H1 (cell line): ENCODE results near the gene FKBP5. TPM values are rescaled to one million over a fixed set of nuclear protein-coding genes. Genes with fewer than 3 reads are reported as not detected.

Source experiments
- CTCF ChIA-PET: fragments of 300-600 bp; sonication (Branson Sonifier 250); formaldehyde crosslinking; loops from one replicate; lab custom pipeline; 2021; ENCODE audit not compliant: partially characterized antibody; lab: Charles Lee
- POLR2A ChIA-PET: fragments of 300-600 bp; sonication (Branson Sonifier 250); formaldehyde crosslinking; loops from one replicate; lab custom pipeline; 2021; ENCODE audit warnings: inconsistent platforms; ENCODE audit not compliant: partially characterized antibody; lab: Charles Lee
- DNase-seq, 2 experiments: peaks; one replicate each; pipeline versions ENCODE4 v3.0.0 to v3.0.0-alpha.2; 2010 to 2022; ENCODE audit warnings: low spot score in 2 of 2, low read depth in 1 of 2, mixed read lengths in 1 of 2
- FAIRE-seq: peaks from 2 replicates; lab custom pipeline; 2011; peaks lifted over from hg19 to GRCh38; lab: Jason Lieb, UNC
- H2AFZ ChIP-seq: 2 replicates; pipeline ENCODE4 v1.8.1; 2012; ENCODE audit warnings: low read length, inconsistent platforms
- H2AK5ac ChIP-seq: 2 replicates; pipeline ENCODE4 v1.6.1; 2013; ENCODE audit warnings: low read depth, low read length
- H2BK120ac ChIP-seq: replicated peaks from 2 replicates; pipeline ENCODE3; 2013; ENCODE audit warnings: low read depth, low read length, inconsistent platforms
- H2BK12ac ChIP-seq: 2 replicates; pipeline ENCODE4 v1.6.1; 2013; ENCODE audit warnings: low read depth, low read length
- H2BK15ac ChIP-seq: 2 replicates; pipeline ENCODE4 v1.6.1; 2013; ENCODE audit warnings: low read length
- H2BK20ac ChIP-seq: 2 replicates; pipeline ENCODE4 v1.6.1; 2013; ENCODE audit warnings: low read length
- H2BK5ac ChIP-seq: 2 replicates; pipeline ENCODE4 v1.6.1; 2013; ENCODE audit warnings: low read depth, low read length
- H3K14ac ChIP-seq: 2 replicates; pipeline ENCODE4 v1.6.1; 2013; ENCODE audit warnings: inconsistent platforms; ENCODE audit not compliant: insufficient read length
- H3K18ac ChIP-seq: 2 replicates; pipeline ENCODE4 v1.6.1; 2013; ENCODE audit warnings: low read length; ENCODE audit errors: extremely low read depth
- H3K23ac ChIP-seq: 2 replicates; pipeline ENCODE4 v1.6.1; 2013; ENCODE audit warnings: inconsistent platforms; ENCODE audit not compliant: insufficient read length
- H3K23me2 ChIP-seq: 2 replicates; pipeline ENCODE4 v1.6.1; 2013; ENCODE audit warnings: low read depth, low read length
- H3K27ac ChIP-seq: 2 replicates; pipeline ENCODE4 v1.6.1; 2011; ENCODE audit warnings: low read depth, low read length, inconsistent platforms
- H3K27me3 ChIP-seq, 4 experiments: replicated peaks in 1 of 4; 1 replicate in 1 of 4; 2 replicates in 3 of 4; pipeline versions ENCODE4 v1.6.1 to v1.8.1; 2011 to 2013; ENCODE audit warnings: low read length in 3 of 4, mild to moderate bottlenecking in 3 of 4, inconsistent platforms in 2 of 4, mixed read lengths in 2 of 4, moderate library complexity in 1 of 4; ENCODE audit not compliant: control insufficient read depth in 3 of 4, insufficient read depth in 3 of 4; ENCODE audit errors: extremely low read depth in 1 of 4
- H3K36me3 ChIP-seq, 4 experiments: 2 replicates each; pipeline versions ENCODE4 v1.6.1 to v1.8.1; 2011 to 2013; ENCODE audit warnings: mild to moderate bottlenecking in 4 of 4, low read length in 3 of 4, moderate library complexity in 2 of 4, control low read depth in 1 of 4, inconsistent platforms in 1 of 4; ENCODE audit not compliant: insufficient read depth in 4 of 4, control insufficient read depth in 2 of 4
- H3K4ac ChIP-seq: replicated peaks from 2 replicates; pipeline ENCODE3; 2013; ENCODE audit warnings: low read length, low read depth, mixed read lengths, inconsistent platforms; ENCODE audit not compliant: insufficient read length
- H3K4me1 ChIP-seq, 4 experiments: replicated peaks in 1 of 4; 1 replicate in 1 of 4; 2 replicates in 3 of 4; pipeline versions ENCODE4 v1.6.1 to v1.8.1; 2011 to 2013; ENCODE audit warnings: low read length in 3 of 4, inconsistent platforms in 2 of 4, mixed read lengths in 1 of 4; ENCODE audit not compliant: insufficient read depth in 4 of 4, control insufficient read depth in 3 of 4
- H3K4me2 ChIP-seq, 2 experiments: 2 replicates each; pipeline versions ENCODE4 v1.6.1 to v1.8.1; 2011 to 2013; ENCODE audit warnings: low read depth in 2 of 2, low read length in 2 of 2, control low read depth in 1 of 2, inconsistent platforms in 1 of 2, mild to moderate bottlenecking in 1 of 2; ENCODE audit not compliant: insufficient read depth in 1 of 2
- H3K4me3 ChIP-seq, 4 experiments: fragments of 200-600, 300-600 bp in 1 of 4; sonication (generic), shearing (Covaris generic), sonication (Bioruptor Twin) in 1 of 4; 2 replicates each; pipeline versions ENCODE4 v1.5.1 to v1.8.1; 2011 to 2016; ENCODE audit warnings: low read length in 4 of 4, low read depth in 3 of 4, control low read depth in 2 of 4, inconsistent platforms in 2 of 4, mild to moderate bottlenecking in 2 of 4, mixed read lengths in 1 of 4, moderate library complexity in 1 of 4; ENCODE audit not compliant: insufficient read depth in 2 of 4; ENCODE audit errors: extremely low read depth in 1 of 4
- H3K56ac ChIP-seq: replicated peaks from 2 replicates; pipeline ENCODE3; 2013; ENCODE audit warnings: low read depth, mild to moderate bottlenecking, mixed read lengths, low read length, inconsistent platforms; ENCODE audit not compliant: insufficient read length
- H3K79me1 ChIP-seq: 2 replicates; pipeline ENCODE4 v1.6.1; 2013; ENCODE audit warnings: low read depth, low read length, control low read depth
- H3K79me2 ChIP-seq, 2 experiments: 2 replicates each; pipeline versions ENCODE4 v1.6.1 to v1.8.1; 2012 to 2013; ENCODE audit warnings: low read length in 2 of 2, mild to moderate bottlenecking in 2 of 2, inconsistent platforms in 1 of 2; ENCODE audit not compliant: insufficient read depth in 2 of 2, control insufficient read depth in 1 of 2
- H3K9ac ChIP-seq, 4 experiments: replicated peaks in 1 of 4; 1 replicate in 1 of 4; 2 replicates in 3 of 4; pipeline versions ENCODE4 v1.6.1 to v1.8.1; 2011 to 2013; ENCODE audit warnings: low read depth in 3 of 4, low read length in 3 of 4, control low read depth in 2 of 4, mild to moderate bottlenecking in 2 of 4, moderate library complexity in 2 of 4, inconsistent platforms in 1 of 4; ENCODE audit errors: extremely low read depth in 1 of 4
- H3K9me3 ChIP-seq, 2 experiments: 2 replicates each; pipeline versions ENCODE4 v1.6.1 to v1.8.1; 2012 to 2013; ENCODE audit warnings: mild to moderate bottlenecking in 2 of 2, moderate library complexity in 2 of 2, control low read depth in 1 of 2, inconsistent platforms in 1 of 2, low read depth in 1 of 2, low read length in 1 of 2, mixed read lengths in 1 of 2; ENCODE audit not compliant: insufficient read depth in 2 of 2
- H4K20me1 ChIP-seq, 2 experiments: replicated peaks in 1 of 2; 2 replicates each; pipeline versions ENCODE3 to v1.8.1; 2011 to 2013; ENCODE audit warnings: inconsistent platforms in 2 of 2, low read length in 2 of 2, mild to moderate bottlenecking in 1 of 2; ENCODE audit not compliant: insufficient read depth in 2 of 2, control insufficient read depth in 1 of 2
- H4K5ac ChIP-seq: 2 replicates; pipeline ENCODE4 v1.6.1; 2013; ENCODE audit warnings: low read length, low read depth, mixed read lengths, inconsistent platforms; ENCODE audit not compliant: insufficient read length
- H4K8ac ChIP-seq: 2 replicates; pipeline ENCODE4 v1.8.0; 2013; ENCODE audit warnings: mild to moderate bottlenecking, moderate library complexity, low read length, inconsistent platforms; ENCODE audit not compliant: insufficient read depth; ENCODE audit errors: extremely low read depth
- H4K91ac ChIP-seq: replicated peaks from 2 replicates; pipeline ENCODE3; 2013; ENCODE audit warnings: low read length, mixed read lengths, inconsistent platforms; ENCODE audit not compliant: insufficient read length
- ATF3 ChIP-seq: IDR thresholded peaks from 2 replicates; pipeline ENCODE4 v1.6.1; 2011; ENCODE audit warnings: low read depth, mild to moderate bottlenecking, low read length; ENCODE audit not compliant: insufficient read depth
- GTF2F1 ChIP-seq: IDR thresholded peaks from 2 replicates; pipeline ENCODE4 v1.6.1; 2012; ENCODE audit warnings: low read depth, low read length, improper control_type of control experiment, borderline replicate concordance
- RBBP5 ChIP-seq: IDR thresholded peaks from 2 replicates; pipeline ENCODE4 v1.7.1; 2012; ENCODE audit warnings: low read depth, mild to moderate bottlenecking, inconsistent platforms, low read length, moderate library complexity, borderline replicate concordance
- SIX5 ChIP-seq: IDR thresholded peaks from 2 replicates; pipeline ENCODE4 v1.6.1; 2011; ENCODE audit warnings: mild to moderate bottlenecking, low read depth, low read length
- SP2 ChIP-seq: IDR thresholded peaks from 2 replicates; pipeline ENCODE4 v1.6.1; 2012; ENCODE audit warnings: mild to moderate bottlenecking, low read length, inconsistent platforms
- TAF7 ChIP-seq: optimal IDR thresholded peaks from 2 replicates; pipeline ENCODE3; 2011; ENCODE audit warnings: low read depth, mild to moderate bottlenecking, inconsistent platforms, low read length, moderate library complexity, borderline replicate concordance
- WGBS, 2 experiments: shearing (Covaris generic) in 1 of 2; methylation state at CpG; one replicate each; pipeline versions ENCODE4 v1.1.6 to v1.1.7; 2013 to 2015; ENCODE audit warnings: low lambda C conversion rate in 2 of 2, mixed read lengths in 2 of 2, inconsistent platforms in 1 of 2, low coverage in 1 of 2, missing lambda C conversion rate in 1 of 2; ENCODE audit not compliant: insufficient replicate concordance in 2 of 2, insufficient coverage in 1 of 2, insufficient read length in 1 of 2; ENCODE audit errors: extremely low coverage in 1 of 2, missing lambda C conversion rate in 1 of 2; 5-methylcytosine and 5-hydroxymethylcytosine counted together
- polyA plus RNA-seq, 7 experiments: library from polyadenylated mRNA; depleted of rRNA in 3 of 7; stranded (reverse) in 5 of 7; unstranded in 2 of 7; fragments of >200 nt in 5 of 7; fragments of 200-250 nt in 2 of 7; gene quantifications; 1 replicate in 5 of 7; 2 replicates in 1 of 7; 4 replicates in 1 of 7; pipeline versions ENCODE4 v1.2.1 to v1.2.3, GENCODE V29; 2011 to 2013; ENCODE audit warnings: missing spikeins in 2 of 7, mixed read lengths in 2 of 7
- total RNA-seq: library from RNA; stranded (reverse); fragmentation: NEBNext Ultra II Directional; extraction: Animal tissue kit (Norgen Biotek cat#: 25700); gene quantifications from 2 replicates; pipeline ENCODE4 v1.2.1, GENCODE V29; 2021

Gene FKBP5
- total and polyA plus RNA-seq, 2 of the 8 experiments (the other 6 are each of a cell fraction or from before 2014, with no cell fraction given): 14.3 to 40.4 TPM

GRCh38 chr6:35668096-35668495 is 20.6 kb downstream of the FKBP5 start:
- Histone ChIP-seq H4K91ac (no peak overlapping the region), H4K20me1 (no peaks in the 10 kb centered on the region), H4K5ac (no peak overlapping the region), H3K14ac (no peak overlapping the region), H2BK12ac (no peak overlapping the region), H3K4me2 (no peak overlapping the region), H4K8ac (no peak overlapping the region), H2AK5ac (no peak overlapping the region), H2AFZ (no peak overlapping the region), H3K27ac (no peak overlapping the region), H2BK15ac (no peak overlapping the region), H3K23me2 (no peaks in the 10 kb centered on the region), H3K27me3 (no peaks in the 10 kb centered on the region), H3K4ac (no peak overlapping the region), H3K4me3 (no peak overlapping the region), H3K36me3 (no peaks in the 10 kb centered on the region), H2BK5ac (no peak overlapping the region), H3K79me1 (no peaks in the 10 kb centered on the region), H3K9ac (no peak overlapping the region), H2BK20ac (no peak overlapping the region), H3K4me1 (peaks cover 2 to 7% (median 4%) of the 10 kb centered on the region in 4 experiments; a peak in 4 of 7 replicates), H3K56ac (no peak overlapping the region), H3K79me2 (peaks cover 1 to 55% of the 10 kb centered on the region in 2 experiments; a peak in 2 of 4 replicates), H3K23ac (no peak overlapping the region), H2BK120ac (no peak overlapping the region), H3K9me3 (no peaks in the 10 kb centered on the region), H3K18ac (no peak overlapping the region)
- FAIRE-seq (no peak), DNase-seq (no peak)
- 88% methylated on average over 2 of the region's 2 CpGs; no CpG with 5 or more reads in 1 of the 2 experiments for WGBS, 2 experiments
- CTCF ChIA-PET: interaction anchor here (0.9 to 1.8 kb wide), 4 partner anchors 15 to 68 kb away, joined by 3 to 6 read pairs (median 5); no protein-coding TSS in a partner anchor
- POLR2A ChIA-PET: no interaction called here
- no peak for TF ChIP-seq RBBP5
- no peak for TF ChIP-seq TAF7
- no peak for TF ChIP-seq ATF3
- TF ChIP-seq SP2: no peak
- no peak for TF ChIP-seq GTF2F1
- no peak for TF ChIP-seq SIX5
